AG09309 (cell line): ENCODE results near the gene GUCD1.

Experiments used
- DNase-seq: peaks from one replicate; pipeline ENCODE4 v3.0.0-alpha.2; 2010; ENCODE audit warnings: low read depth
- H3K4me3 ChIP-seq: 2 replicates; pipeline ENCODE4 v1.5.1; 2011; ENCODE audit warnings: mild to moderate bottlenecking, low read depth, low read length, moderate library complexity; ENCODE audit not compliant: control insufficient read depth
- TF ChIP-seq, protein P1 (sequence below): IDR thresholded peaks from 2 replicates; pipeline ENCODE4 v1.5.1; 2011; ENCODE audit warnings: mild to moderate bottlenecking, low read depth, low read length, inconsistent platforms; ENCODE audit not compliant: insufficient read depth, control insufficient read depth; ENCODE audit errors: missing control alignments

GUCD1 gene

DNA sequence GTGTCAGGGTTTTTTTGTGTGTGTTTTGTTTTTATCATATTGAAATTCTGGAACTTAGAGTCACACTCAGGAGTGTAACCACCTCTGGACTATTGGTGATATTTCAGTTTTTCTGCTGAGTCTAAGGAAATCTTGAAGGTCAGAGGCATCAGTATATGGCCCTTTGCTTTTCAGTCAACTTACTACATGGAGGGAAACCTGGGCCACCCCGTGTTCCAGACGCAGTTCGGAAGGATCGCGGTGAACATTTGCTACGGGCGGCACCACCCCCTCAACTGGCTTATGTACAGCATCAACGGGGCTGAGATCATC is 40.0 kb downstream of the GUCD1 start:
- H3K4me3 ChIP-seq: no peak overlapping the region
- TF ChIP-seq, protein P1, sequence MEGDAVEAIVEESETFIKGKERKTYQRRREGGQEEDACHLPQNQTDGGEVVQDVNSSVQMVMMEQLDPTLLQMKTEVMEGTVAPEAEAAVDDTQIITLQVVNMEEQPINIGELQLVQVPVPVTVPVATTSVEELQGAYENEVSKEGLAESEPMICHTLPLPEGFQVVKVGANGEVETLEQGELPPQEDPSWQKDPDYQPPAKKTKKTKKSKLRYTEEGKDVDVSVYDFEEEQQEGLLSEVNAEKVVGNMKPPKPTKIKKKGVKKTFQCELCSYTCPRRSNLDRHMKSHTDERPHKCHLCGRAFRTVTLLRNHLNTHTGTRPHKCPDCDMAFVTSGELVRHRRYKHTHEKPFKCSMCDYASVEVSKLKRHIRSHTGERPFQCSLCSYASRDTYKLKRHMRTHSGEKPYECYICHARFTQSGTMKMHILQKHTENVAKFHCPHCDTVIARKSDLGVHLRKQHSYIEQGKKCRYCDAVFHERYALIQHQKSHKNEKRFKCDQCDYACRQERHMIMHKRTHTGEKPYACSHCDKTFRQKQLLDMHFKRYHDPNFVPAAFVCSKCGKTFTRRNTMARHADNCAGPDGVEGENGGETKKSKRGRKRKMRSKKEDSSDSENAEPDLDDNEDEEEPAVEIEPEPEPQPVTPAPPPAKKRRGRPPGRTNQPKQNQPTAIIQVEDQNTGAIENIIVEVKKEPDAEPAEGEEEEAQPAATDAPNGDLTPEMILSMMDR: no peak
- no peak for DNase-seq

DNA sequence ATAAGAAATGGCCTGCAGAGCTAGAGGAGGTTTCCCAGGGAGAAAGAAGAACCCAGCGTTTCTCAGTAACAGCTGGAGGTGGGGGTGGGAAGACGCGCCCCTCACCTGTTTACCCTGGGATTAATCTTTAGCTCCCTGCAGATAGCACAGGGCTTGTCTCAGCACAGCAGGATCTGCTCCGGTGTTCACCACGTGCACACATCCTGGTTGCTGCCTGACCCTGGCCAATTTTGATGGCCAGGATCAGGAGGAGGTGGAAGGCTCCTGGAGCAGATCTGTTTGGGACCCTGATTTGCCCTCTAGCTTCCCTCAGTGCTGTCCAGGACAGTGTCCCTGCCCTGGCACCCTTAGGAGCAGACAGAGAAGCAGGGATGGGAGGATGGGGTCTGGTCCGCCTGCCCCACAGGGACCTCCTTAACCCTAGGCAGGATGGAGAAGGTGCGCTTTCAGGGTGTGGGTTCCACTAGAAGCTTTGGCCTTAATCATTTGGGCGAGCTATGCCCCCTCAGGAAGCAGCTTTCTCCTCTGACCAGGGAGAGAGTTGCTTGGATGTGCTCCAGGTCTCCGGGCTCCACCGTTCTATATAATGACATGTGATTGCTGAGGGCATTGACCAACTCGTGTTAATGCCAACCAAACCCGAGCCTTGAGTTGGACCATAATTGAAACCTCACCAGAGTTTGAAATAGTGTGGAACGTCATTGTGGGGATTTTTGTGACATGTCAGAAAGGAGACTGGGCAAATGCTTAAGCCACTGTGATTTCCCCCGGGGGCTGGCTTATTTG is 40.5 kb downstream of the GUCD1 start:
- TF ChIP-seq, protein P1: no peak
- no peak overlapping the region for H3K4me3 ChIP-seq
- DNase-seq: no peak

DNA sequence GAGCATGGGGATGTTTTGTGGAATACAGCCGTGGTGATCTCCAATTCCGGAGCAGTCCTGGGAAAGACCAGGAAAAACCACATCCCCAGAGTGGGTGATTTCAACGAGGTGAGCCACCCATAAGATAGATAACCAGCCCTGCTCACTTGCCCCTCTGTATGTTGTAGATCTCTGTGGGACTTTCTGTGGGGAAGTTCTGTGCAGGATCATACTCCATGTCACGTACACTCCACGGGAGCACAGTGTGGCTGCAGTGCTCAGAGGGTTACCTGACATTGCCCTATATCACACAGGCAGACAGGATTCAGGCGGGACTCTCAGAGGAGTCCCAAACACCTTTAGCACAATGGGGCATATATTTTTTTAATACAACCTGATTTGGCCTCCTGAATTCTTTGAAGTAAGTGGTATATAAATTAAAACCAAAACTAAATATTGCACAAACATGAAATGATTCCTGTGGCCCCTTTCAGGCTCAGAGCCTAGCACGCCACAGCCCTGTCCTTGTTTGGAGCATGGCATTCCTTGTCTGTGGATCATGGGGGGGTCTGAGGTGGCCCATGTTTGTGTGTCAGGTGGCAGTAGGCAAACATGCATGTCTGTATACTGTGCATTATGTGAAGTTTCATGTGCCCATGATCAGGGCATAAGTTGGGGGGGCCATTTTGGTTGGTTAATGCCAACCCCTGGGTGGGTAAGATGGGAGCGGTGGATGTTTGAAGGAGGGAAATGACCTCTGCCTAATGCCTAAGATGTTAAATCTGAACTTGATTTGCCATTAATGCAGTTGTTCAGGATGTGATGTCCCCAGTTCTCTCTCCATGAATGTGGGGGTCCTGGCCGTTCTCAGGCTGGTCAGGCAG is 41.3 kb downstream of the GUCD1 start:
- TF ChIP-seq, protein P1: no peak
- no peak overlapping the region for H3K4me3 ChIP-seq
- no peak for DNase-seq

DNA sequence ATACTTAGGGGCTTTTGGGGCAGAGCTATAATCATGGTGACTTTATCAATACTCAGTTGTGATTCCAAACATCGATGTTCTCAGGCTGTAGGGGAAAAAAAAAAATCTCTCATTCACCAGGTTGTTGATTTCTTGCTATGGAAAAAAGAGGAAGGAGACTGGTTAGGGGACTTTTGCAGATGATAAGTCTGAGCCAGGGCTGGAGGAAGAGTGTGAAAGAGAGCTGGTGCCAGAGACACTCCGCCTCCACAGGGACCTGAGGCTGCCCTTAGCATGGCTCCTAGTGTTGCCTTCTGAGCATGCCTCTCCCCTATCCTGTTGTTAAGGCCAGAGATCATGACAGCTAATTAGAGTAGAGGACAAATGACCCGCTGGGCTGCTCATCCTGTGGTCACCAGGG is 42.9 kb downstream of the GUCD1 start:
- no peak overlapping the region for H3K4me3 ChIP-seq
- TF ChIP-seq, protein P1: no peak

DNA sequence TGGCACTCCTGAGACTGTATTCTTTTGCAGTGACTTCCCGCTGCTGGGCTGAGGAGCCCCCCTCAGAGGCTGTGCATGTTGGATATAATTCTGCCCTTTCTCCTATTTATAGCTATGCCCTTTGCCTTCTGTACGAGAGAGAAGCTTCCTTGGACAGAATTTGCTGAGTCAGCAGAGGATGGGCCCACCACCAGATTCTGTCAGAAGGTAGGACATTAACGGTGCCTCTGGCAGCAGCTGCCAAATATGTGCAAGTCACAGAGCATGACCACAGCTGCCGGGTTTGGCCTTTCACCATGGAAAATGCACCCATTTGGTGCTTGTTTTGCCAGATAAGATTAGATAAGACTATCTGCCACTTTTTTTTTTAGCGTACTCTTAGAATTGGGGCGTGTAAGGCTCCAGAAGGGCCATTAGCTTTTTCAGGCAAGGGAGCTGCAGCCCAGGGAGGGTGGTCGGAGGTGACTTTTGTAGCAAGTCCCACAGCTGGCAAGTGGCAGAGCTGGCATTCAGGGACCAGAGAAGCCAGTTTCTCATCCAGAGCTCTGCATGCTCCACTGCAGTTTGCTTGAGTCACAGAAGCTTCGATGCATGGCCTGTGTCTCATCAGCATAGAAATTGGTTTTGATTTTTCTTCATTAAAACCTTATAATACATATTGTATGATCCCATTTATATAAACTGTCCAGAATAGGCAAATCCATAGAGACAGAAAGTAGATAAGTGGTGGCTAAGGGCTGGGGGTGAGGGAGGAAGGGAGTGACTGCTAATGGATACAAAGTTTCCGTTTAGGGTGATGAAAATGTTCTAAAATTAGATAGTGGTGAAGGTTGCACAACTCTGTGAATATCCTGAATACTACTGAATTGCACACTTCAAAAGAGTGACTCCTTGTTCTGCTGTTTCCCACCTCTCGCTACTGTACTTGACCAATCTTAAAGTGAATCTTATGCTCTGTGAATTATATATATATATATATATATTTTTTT is 44.0 kb downstream of the GUCD1 start:
- peak; percentile 52 for DNase-seq

More for the DNA sequence above, 42.9 kb downstream of the GUCD1 start:
- DNase-seq: no peak

More for the DNA sequence above, 44.0 kb downstream of the GUCD1 start:
- no peak overlapping the region for H3K4me3 ChIP-seq
- TF ChIP-seq, protein P1: no peak
